ENCODE data around the gene MRPS2.

MRPS2 gene

GRCh38 chr9:135504262-135505243, 4.1 kb downstream of the MRPS2 start:
- H3K4me3 ChIP-seq (replicated peaks; ENCODE audit: low read depth, low read length), result no peak overlapping the region
- peaks cover 26% of the 10 kb centered on the region for H3K36me3 ChIP-seq (ENCODE audit: control insufficient read depth, insufficient read depth, low read length)
- no peaks in the 10 kb centered on the region; the same call in 1 of the 2 replicates for H3K27me3 ChIP-seq (replicated peaks; ENCODE audit: control insufficient read depth, insufficient read depth, low read length)
- no peak for DNase-seq (ENCODE audit: extremely low read depth, insufficient read length)
- TF ChIP-seq CTCF (IDR thresholded peaks at IDR 0.05; ENCODE audit: insufficient read depth, low read length, poor library complexity, severe bottlenecking), result peak; percentile 92

DNA sequence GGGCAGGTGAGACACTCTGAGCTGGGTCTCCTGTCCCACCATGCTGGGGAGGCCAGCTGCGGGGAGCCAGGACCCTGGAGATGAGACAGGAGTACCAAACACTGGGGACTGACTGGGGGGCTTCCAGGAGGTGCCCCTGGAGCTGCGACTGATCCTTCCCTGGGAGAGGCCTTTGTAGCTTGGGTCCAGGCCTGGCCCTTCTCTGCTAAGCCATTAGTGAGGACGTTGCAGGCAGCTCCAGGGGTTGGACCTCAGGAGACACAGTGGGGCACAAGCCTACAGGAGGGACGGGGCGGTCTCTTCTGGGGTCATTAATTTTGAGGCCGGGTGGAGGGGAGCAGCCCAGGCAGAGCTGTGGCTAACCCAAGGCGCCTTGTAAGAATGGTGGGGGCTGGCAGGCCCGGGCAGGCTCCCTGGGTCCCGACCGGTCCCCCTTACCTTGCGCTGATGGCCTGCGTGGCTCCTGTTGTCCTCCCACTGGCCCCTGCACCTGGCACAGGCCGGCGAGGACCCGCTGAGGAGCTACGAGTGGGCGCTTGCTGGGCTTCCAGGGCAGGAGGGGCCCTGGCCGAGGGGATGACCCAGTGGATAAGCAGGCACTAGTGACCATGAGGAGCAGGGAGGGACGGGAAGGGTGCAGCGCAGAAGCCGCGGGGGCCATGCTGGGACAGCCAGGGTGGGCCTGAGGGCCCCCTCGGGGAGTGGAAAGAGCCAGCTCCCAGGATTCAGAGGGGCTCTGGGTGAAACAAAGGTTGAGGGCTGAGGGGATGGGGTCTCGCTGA, 5.1 kb downstream of the MRPS2 start:
- no peak for TF ChIP-seq CTCF (IDR thresholded peaks at IDR 0.05; ENCODE audit: insufficient read depth, low read length, poor library complexity, severe bottlenecking)
- Histone ChIP-seq H3K36me3 (ENCODE audit: control insufficient read depth, insufficient read depth, low read length) (peaks cover 26% of the 10 kb centered on the region), H3K4me3 (replicated peaks; ENCODE audit: low read depth, low read length) (no peak overlapping the region), H3K27me3 (replicated peaks; ENCODE audit: control insufficient read depth, insufficient read depth, low read length) (no peaks in the 10 kb centered on the region; the same call in 1 of the 2 replicates)
- DNase-seq (ENCODE audit: extremely low read depth, insufficient read length), result no peak

DNA sequence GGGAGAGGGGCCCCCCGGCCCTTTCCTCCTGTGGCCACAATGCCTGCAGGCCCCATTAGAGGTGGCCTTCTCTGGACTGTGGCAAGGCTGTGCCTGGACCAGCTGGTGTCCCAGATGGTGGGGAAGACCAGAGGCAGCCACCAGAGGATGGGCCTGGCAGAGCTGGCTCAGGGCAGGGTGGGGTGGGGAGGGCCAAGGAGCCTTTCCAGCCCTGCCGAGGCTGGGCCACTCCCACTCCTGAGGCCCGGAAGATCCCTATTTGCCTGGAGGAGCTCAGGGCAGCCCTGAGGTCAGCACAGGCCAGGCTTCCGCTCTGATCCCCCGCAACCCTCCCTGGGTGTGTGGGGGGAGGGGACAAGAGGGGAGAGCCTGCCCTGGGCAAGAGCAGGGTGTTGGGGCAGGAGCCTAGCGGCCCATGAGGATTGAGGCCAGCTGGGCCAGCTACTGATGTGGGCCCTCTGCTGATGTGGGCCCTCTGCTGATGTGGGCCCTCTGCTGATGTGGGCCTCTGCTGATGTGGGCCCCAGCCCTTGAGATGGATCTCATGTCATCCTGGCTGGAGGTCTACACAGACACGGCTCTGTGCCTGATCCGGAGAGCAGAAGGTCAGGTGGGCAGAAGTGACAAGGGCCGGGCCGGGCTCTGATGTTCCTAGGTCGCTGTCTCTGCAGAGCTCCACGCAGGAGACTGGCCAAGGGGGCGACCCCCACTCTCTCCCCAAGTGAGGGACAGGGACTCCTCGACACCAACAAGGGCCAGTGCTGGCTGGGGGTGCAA, 6.0 kb downstream of the MRPS2 start:
- Histone ChIP-seq H3K36me3 (ENCODE audit: control insufficient read depth, insufficient read depth, low read length) (peaks cover 26% of the 10 kb centered on the region), H3K27me3 (replicated peaks; ENCODE audit: control insufficient read depth, insufficient read depth, low read length) (no peaks in the 10 kb centered on the region; the same call in 1 of the 2 replicates), H3K4me3 (replicated peaks; ENCODE audit: low read depth, low read length) (no peak overlapping the region)
- no peak for DNase-seq (ENCODE audit: extremely low read depth, insufficient read length)
- no peak for TF ChIP-seq CTCF (IDR thresholded peaks at IDR 0.05; ENCODE audit: insufficient read depth, low read length, poor library complexity, severe bottlenecking)

DNA sequence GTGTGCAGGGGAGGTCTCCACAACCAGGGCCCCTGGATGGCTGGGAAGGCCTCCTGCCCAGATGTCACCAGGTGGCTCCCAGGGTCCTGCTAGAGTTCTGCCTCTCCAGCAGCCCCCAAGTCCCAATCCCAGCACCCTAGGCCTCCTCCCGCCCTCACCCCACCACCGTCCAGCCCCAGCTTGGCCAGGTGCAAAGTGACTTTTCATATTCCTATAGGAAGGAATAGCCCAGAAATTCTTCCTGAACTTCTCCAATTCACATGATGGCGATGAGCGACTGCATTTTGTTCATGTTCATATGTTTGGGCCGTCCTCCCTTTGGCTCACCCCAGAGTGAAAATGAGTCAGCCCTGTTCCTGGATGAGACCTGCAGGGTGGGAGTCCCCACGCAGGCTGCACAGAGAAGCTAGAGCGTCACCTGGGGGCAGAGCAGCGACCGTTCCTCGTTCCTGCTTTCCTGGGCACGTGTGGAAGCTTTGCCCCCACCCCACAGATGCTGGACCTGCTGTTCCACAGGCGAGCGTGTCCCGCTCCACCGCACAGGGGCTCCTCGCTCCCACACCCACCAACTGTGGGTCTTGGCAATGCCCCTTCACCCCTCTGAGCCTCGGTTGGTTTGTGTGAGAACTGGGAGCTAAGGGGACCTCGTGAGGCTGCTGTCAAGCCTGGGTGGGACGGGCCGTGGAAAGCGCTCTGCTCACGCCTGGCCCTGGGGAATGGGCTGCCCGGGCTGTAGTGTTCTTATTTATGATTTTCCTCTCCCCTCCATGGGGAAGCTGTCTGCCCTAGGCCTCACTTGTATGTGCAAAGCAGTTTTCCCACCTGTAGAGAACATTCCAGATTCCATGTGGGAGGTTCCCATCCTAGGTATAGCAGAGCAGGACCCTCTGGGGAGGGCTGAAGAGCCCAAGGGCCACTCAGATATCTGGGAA, 6.9 kb downstream of the MRPS2 start:
- DNase-seq (ENCODE audit: extremely low read depth, insufficient read length), result no peak
- H3K4me3 ChIP-seq (replicated peaks; ENCODE audit: low read depth, low read length), result no peak overlapping the region
- H3K27me3 ChIP-seq (replicated peaks; ENCODE audit: control insufficient read depth, insufficient read depth, low read length), result no peaks in the 10 kb centered on the region; the same call in 1 of the 2 replicates
- no peak for TF ChIP-seq CTCF (IDR thresholded peaks at IDR 0.05; ENCODE audit: insufficient read depth, low read length, poor library complexity, severe bottlenecking)
- H3K36me3 ChIP-seq (ENCODE audit: control insufficient read depth, insufficient read depth, low read length), result peaks cover 24% of the 10 kb centered on the region
